Omental fat pad (tissue), 4 donors: ENCODE data around the gene NDRG3. TPM values are rescaled to one million over a fixed set of nuclear protein-coding genes. Genes with fewer than 3 reads are reported as not detected.

Experiments
- ATAC-seq: fragments of 150-250 bp; one replicate; pipeline ENCODE4 v1.9.1; 2016; ENCODE audit warnings: mild to moderate bottlenecking, moderate library complexity; ENCODE audit not compliant: low FRiP score
- DNase-seq: peaks from one replicate; pipeline ENCODE4 v3.0.0-alpha.2; 2019; ENCODE audit warnings: low spot score
- total RNA-seq, 4 donors: library from RNA; depleted of rRNA; stranded (reverse); fragments of >200 nt; gene quantifications; one replicate each; pipeline ENCODE4 v1.1.0, GENCODE V29; 2016
- TF ChIP-seq, protein P1 (sequence below), 3 donors: fragments of 450-650 bp; IDR thresholded peaks; one replicate each; pipeline ENCODE4 v1.5.1; 2016 to 2017; ENCODE audit warnings: antibody characterized with exemption in 3 of 3, mild to moderate bottlenecking in 3 of 3, moderate library complexity in 2 of 3

The NDRG3 gene
- total RNA-seq, 4 donors from 2014 or later: 9.5 to 16.4 (median 14.3) TPM

DNA sequence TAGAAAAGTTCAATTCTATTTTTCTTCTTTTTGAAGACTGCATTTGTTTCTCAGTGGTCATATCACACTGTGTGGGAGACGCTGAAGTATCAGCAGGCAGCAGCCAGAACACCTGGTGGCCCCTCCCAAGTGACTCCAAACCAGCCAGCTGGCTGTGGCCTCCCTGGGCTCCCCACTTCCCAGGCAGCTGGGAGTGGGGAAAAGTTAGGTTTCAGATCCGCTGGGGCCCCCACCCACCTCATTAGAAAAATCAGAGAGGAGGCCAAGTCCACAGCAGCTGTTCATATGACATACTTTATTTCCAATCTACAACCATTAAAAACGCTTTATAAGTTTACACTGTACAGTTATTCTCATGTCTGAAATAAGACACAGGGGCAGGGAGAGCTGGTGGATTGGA lies 31.3 kb upstream of the NDRG3 start:
- TF ChIP-seq, protein P1, sequence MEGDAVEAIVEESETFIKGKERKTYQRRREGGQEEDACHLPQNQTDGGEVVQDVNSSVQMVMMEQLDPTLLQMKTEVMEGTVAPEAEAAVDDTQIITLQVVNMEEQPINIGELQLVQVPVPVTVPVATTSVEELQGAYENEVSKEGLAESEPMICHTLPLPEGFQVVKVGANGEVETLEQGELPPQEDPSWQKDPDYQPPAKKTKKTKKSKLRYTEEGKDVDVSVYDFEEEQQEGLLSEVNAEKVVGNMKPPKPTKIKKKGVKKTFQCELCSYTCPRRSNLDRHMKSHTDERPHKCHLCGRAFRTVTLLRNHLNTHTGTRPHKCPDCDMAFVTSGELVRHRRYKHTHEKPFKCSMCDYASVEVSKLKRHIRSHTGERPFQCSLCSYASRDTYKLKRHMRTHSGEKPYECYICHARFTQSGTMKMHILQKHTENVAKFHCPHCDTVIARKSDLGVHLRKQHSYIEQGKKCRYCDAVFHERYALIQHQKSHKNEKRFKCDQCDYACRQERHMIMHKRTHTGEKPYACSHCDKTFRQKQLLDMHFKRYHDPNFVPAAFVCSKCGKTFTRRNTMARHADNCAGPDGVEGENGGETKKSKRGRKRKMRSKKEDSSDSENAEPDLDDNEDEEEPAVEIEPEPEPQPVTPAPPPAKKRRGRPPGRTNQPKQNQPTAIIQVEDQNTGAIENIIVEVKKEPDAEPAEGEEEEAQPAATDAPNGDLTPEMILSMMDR (IDR thresholded peaks at IDR 0.05): no peak
- DNase-seq (no peak), ATAC-seq (no peak)

DNA sequence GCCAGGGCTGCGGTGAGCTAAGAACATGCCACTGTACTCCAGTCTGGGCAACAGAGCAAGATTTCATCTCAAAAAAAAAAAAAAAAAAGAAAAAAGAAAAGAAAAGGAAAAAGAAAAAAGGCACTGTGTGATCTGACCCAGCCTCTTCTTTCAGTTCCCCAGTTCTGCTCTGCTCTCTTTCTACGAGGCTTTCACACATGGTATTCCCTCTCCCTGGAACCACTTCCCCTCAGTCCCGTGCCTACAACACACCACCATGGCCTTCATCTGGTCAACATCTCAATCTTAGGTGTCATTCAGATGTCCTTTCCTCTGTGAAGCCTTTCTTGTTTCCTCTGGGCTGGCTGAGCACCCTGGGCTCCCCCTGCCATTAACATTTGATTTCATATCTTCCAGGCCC lies 29.9 kb upstream of the NDRG3 start:
- ATAC-seq (no peak), DNase-seq (no peak)
- TF ChIP-seq, protein P1 (IDR thresholded peaks at IDR 0.05): no peak

DNA sequence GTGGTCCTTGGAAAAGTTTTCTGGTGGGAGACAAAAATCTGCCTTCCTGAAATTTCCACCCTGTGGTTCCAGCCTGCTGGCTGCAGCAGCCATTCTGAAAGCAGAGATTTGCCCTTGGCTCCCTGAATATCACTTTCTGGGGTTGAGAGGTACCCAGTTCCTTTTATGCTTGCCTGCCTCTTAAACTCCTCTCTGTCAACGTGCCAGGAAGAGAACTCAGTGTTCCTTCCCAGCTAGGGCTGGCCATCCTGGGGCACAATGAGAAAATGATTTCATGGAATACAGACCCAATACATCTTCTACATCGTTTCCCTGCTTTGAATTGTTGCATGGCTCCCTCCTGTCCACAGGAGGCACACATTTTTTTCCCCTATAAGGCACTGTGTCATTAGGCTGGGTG lies 29.3 kb upstream of the NDRG3 start:
- TF ChIP-seq, protein P1 (IDR thresholded peaks at IDR 0.05): no peak
- ATAC-seq (no peak), DNase-seq (no peak)

DNA sequence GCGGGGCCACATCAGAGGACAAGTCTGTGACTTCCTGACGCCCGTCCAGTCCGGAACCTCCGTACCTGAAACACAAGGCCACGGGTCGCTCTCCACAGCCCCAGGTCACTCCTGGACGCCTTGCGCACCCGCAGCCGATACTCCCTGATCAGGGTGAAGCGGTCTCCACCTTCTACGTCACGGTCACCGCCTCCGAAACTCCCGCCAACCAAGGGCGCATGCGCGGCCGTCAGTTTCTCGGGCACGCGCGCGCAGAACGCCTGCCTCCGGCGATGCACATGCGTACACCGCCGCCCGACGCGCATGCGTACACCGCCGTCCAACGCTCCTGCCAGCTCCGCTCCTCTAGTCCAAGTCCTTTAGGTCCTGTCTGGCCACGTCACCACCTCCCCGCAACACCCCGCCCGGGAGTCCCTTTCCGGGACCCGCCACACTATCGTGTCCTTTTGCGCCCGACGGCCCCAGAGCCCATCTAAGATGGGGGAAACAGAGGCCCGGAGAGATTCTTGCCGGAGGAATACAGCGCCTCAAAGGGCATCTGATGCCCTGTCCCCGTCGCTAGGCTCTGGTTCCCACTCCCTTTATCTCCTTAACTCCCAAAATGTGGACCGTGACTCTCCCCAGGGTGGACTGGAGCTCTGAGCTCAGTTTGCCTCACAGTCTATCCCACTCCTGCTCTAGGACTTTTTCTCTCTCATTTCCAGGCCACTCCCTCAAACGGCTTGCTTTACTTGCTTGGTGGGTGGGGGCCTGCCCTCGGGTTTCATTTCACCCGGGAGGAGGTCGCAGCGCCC lies 27.9 kb upstream of the NDRG3 start, which contains the start of gene DSN1:
Gene DSN1, minus strand, starts transcription at position 167 of the 794 bp plus-strand sequence. CDS start 2,305 bp downstream, outside the sequence.
- TF ChIP-seq, protein P1 (IDR thresholded peaks at IDR 0.05): no peak
- DNase-seq (peak; percentile 96), ATAC-seq (peak; percentile 97)

DNA sequence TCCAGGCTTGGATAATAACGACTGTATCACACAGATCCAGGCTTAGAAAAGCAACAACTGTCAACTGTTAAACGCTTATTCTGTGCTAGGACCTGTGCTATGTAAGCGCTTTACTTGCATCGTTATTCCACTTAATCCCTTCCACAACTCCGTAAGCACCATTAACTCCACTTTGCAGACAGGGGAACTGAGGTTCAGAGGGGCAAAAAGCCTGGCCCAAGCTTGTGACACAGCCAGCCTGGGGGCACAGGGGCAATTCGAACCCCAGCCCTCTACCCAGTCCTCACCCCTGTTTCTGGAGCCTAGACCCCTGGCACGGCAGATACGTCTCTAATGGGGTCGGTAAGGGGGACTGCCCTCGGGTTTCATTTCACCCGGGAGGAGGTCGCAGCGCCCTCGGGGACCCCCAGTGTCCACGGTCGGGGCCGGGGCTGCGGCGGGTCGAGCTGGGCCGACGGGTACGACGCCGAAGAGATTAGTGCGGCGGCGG lies 27.3 kb upstream of the NDRG3 start:
- TF ChIP-seq, protein P1 (IDR thresholded peaks at IDR 0.05): no peak
- no peak for ATAC-seq
- DNase-seq: no peak

DNA sequence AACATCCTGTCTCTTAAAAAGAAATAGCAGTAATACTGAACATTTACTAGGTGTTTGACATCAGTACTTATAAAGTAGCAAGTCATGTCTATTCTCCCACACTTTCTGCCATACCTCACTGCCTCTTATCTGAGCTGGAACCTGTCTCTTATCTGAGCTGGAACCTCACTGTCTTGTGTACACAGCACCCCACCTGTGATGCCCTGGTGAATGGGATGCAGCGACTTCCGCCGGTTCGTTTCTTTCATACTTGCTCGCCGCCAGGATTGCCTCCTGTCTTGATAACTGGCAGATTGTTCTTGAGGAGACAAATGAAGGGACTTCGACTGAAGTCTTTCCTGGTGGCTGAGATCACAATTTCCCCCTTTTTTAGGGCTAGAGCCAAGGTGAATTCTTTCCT lies 24.8 kb upstream of the NDRG3 start:
- DNase-seq: no peak
- no peak for ATAC-seq
- TF ChIP-seq, protein P1 (IDR thresholded peaks at IDR 0.05): no peak
